Nephron (organoid): ENCODE measurements around the gene UBQLNL.

Experiments used
- H3K27ac Mint-ChIP-seq, 3 experiments: 2 replicates each; pipeline ENCODE4 v1.8.0; 2020; ENCODE audit warnings: mixed read lengths in 3 of 3, mild to moderate bottlenecking in 2 of 3, moderate library complexity in 1 of 3
- H3K27me3 Mint-ChIP-seq: 2 replicates; pipeline ENCODE4 v1.8.0; 2021; ENCODE audit warnings: low read depth, mild to moderate bottlenecking, moderate library complexity, mixed read lengths
- H3K36me3 Mint-ChIP-seq: 2 replicates; pipeline ENCODE4 v1.8.0; 2020; ENCODE audit warnings: low read depth, mixed read lengths
- H3K4me1 Mint-ChIP-seq: 2 replicates; pipeline ENCODE4 v1.8.0; 2020; ENCODE audit warnings: mixed read lengths
- H3K4me3 Mint-ChIP-seq, 3 experiments: 2 replicates each; pipeline ENCODE4 v1.8.0; 2020; ENCODE audit warnings: mild to moderate bottlenecking in 3 of 3, mixed read lengths in 3 of 3, moderate library complexity in 2 of 3
- H3K9me3 Mint-ChIP-seq: 2 replicates; pipeline ENCODE4 v1.8.0; 2020; ENCODE audit warnings: mixed read lengths
- TF ChIP-seq, protein P1 (sequence below), 3 experiments: fragments of 200-600 bp; sonication (generic); IDR thresholded peaks; one replicate each; pipeline ENCODE4 v1.5.0; 2021; ENCODE audit warnings: antibody characterized with exemption in 3 of 3; ENCODE audit not compliant: unreplicated experiment in 3 of 3

UBQLNL gene

DNA sequence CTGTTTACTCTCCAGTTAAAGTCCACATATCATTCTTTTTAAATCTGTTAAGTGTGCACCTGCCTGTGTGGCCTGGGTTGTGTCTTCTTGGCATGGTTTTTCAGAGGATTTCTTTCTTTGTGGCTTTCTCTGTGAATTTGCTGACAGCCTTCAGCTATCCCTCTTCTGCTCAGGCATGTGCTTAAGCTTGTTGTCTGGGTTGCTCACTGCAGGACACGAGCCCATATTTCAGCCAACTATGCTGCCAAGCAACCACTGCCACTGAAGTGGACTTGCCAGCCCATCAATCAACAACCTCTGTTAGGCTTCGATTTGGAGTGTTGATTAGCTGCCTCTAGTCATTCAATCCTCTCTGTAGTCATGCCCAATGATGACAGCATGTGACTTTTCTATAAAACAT is 49.0 kb downstream of the UBQLNL start:
- TF ChIP-seq, protein P1, sequence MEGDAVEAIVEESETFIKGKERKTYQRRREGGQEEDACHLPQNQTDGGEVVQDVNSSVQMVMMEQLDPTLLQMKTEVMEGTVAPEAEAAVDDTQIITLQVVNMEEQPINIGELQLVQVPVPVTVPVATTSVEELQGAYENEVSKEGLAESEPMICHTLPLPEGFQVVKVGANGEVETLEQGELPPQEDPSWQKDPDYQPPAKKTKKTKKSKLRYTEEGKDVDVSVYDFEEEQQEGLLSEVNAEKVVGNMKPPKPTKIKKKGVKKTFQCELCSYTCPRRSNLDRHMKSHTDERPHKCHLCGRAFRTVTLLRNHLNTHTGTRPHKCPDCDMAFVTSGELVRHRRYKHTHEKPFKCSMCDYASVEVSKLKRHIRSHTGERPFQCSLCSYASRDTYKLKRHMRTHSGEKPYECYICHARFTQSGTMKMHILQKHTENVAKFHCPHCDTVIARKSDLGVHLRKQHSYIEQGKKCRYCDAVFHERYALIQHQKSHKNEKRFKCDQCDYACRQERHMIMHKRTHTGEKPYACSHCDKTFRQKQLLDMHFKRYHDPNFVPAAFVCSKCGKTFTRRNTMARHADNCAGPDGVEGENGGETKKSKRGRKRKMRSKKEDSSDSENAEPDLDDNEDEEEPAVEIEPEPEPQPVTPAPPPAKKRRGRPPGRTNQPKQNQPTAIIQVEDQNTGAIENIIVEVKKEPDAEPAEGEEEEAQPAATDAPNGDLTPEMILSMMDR (IDR thresholded peaks at IDR 0.05; ENCODE audit: unreplicated experiment in 3 of 3), result no peak
- H3K9me3 Mint-ChIP-seq, result peaks cover 3% of the 10 kb centered on the region
- H3K36me3 Mint-ChIP-seq, result no peaks in the 10 kb centered on the region
- H3K27me3 Mint-ChIP-seq, result no peaks in the 10 kb centered on the region
- no peak overlapping the region for H3K4me3 Mint-ChIP-seq
- H3K4me1 Mint-ChIP-seq, result no peaks in the 10 kb centered on the region
- H3K27ac Mint-ChIP-seq, result no peak overlapping the region
